IMR-90 (cell line): ENCODE measurements around the gene ORMDL3. TPM values are rescaled to one million over a fixed set of nuclear protein-coding genes. Genes with fewer than 3 reads are reported as not detected.
A peak's percentile ranks its signal among the peaks of the same experiment; 100 is the strongest.

Experiments used
- ATAC-seq: fragments of 200-7000 bp; cut with Tn5 transposase; 2 replicates; pipeline ENCODE4 v1.9.1; 2020; ENCODE audit warnings: low read depth, mild to moderate bottlenecking, moderate library complexity
- BruUV-seq: library from RNA; stranded (reverse); fragments of 400-500 nt; replicated peaks from 2 replicates; lab custom pipeline; 2021; lab: Mats Ljungman, UMichigan
- CTCF ChIA-PET: fragments of 300-600 bp; formaldehyde crosslinking; extraction: SDS; loops from one replicate; lab custom pipeline; 2021; ENCODE audit warnings: antibody characterized with exemption; lab: Yijun Ruan, JAX
- POLR2A ChIA-PET: fragments of 300-600 bp; sonication (Branson Sonifier 250); formaldehyde crosslinking; loops from one replicate; lab custom pipeline; 2022; ENCODE audit warnings: antibody characterized with exemption; ENCODE audit not compliant: unreplicated experiment; lab: Charles Lee
- DNase-seq: peaks from one replicate; pipeline ENCODE4 v3.0.0; 2013
- H2AFZ ChIP-seq: replicated peaks from 2 replicates; pipeline ENCODE3; 2013; ENCODE audit warnings: low read length, mild to moderate bottlenecking; ENCODE audit not compliant: poor library complexity
- H2AK5ac ChIP-seq: 2 replicates; pipeline ENCODE4 v1.6.1; 2013; ENCODE audit warnings: low read depth, low read length, inconsistent platforms
- H2AK9ac ChIP-seq: replicated peaks from 2 replicates; pipeline ENCODE3; 2013; ENCODE audit warnings: mild to moderate bottlenecking, low read depth, low read length, moderate library complexity; ENCODE audit not compliant: poor library complexity
- H2BK120ac ChIP-seq: 2 replicates; pipeline ENCODE4 v1.6.1; 2013; ENCODE audit warnings: low read depth, low read length, inconsistent platforms
- H2BK15ac ChIP-seq: 3 replicates; pipeline ENCODE4 v1.6.1; 2013; ENCODE audit warnings: low read depth, low read length, inconsistent platforms
- H2BK20ac ChIP-seq: 2 replicates; pipeline ENCODE4 v1.6.1; 2013; ENCODE audit warnings: low read depth, mild to moderate bottlenecking, inconsistent platforms, low read length, moderate library complexity
- H2BK5ac ChIP-seq: 2 replicates; pipeline ENCODE4 v1.6.1; 2013; ENCODE audit warnings: mild to moderate bottlenecking, low read depth, low read length, inconsistent platforms; ENCODE audit not compliant: poor library complexity, severe bottlenecking
- H3K14ac ChIP-seq: replicated peaks from 2 replicates; pipeline ENCODE4 v1.6.1; 2013; ENCODE audit warnings: low read depth, low read length, inconsistent platforms
- H3K18ac ChIP-seq: 2 replicates; pipeline ENCODE4 v1.6.1; 2013; ENCODE audit warnings: low read depth, low read length, control low read depth
- H3K23ac ChIP-seq: 2 replicates; pipeline ENCODE4 v1.6.1; 2013; ENCODE audit warnings: low read depth, low read length, inconsistent platforms
- H3K27ac ChIP-seq: 2 replicates; pipeline ENCODE4 v1.5.1; 2013; ENCODE audit warnings: mild to moderate bottlenecking, control low read depth, low read length; ENCODE audit not compliant: insufficient read depth
- H3K27me3 ChIP-seq: 2 replicates; pipeline ENCODE4 v1.6.1; 2013; ENCODE audit warnings: low read length; ENCODE audit not compliant: control insufficient read depth, insufficient read depth
- H3K36me3 ChIP-seq: 2 replicates; pipeline ENCODE4 v1.6.1; 2013; ENCODE audit warnings: low read length, mixed read lengths; ENCODE audit not compliant: control insufficient read depth, insufficient read depth
- H3K4ac ChIP-seq: 2 replicates; pipeline ENCODE4 v1.6.1; 2013; ENCODE audit warnings: low read depth, low read length, inconsistent platforms
- H3K4me1 ChIP-seq: 2 replicates; pipeline ENCODE4 v1.6.1; 2013; ENCODE audit warnings: low read length, mixed read lengths; ENCODE audit not compliant: control insufficient read depth, insufficient read depth
- H3K4me2 ChIP-seq: 2 replicates; pipeline ENCODE4 v1.6.1; 2013; ENCODE audit warnings: low read depth, mild to moderate bottlenecking, control low read depth, low read length, moderate library complexity
- H3K4me3 ChIP-seq: 2 replicates; pipeline ENCODE4 v1.5.1; 2013; ENCODE audit warnings: low read depth, mild to moderate bottlenecking, control low read depth, low read length, moderate library complexity; ENCODE audit not compliant: insufficient read depth
- H3K56ac ChIP-seq: 2 replicates; pipeline ENCODE4 v1.6.1; 2013; ENCODE audit warnings: low read length, inconsistent platforms; ENCODE audit not compliant: insufficient read depth; ENCODE audit errors: extremely low read depth
- H3K79me1 ChIP-seq, 2 experiments: 2 replicates each; pipeline ENCODE4 v1.6.1; 2013; ENCODE audit warnings: low read length in 2 of 2, inconsistent platforms in 1 of 2, low read depth in 1 of 2
- H3K9ac ChIP-seq: 2 replicates; pipeline ENCODE4 v1.6.1; 2013; ENCODE audit warnings: low read depth, low read length, control low read depth
- H3K9me1 ChIP-seq: 2 replicates; pipeline ENCODE4 v1.6.1; 2013; ENCODE audit warnings: low read length, inconsistent platforms; ENCODE audit not compliant: insufficient read depth
- H3K9me3 ChIP-seq: 2 replicates; pipeline ENCODE4 v1.6.1; 2013; ENCODE audit warnings: low read length; ENCODE audit not compliant: control insufficient read depth, insufficient read depth
- H4K20me1 ChIP-seq: 2 replicates; pipeline ENCODE4 v1.6.1; 2013; ENCODE audit warnings: low read length, inconsistent platforms; ENCODE audit not compliant: insufficient read depth
- H4K5ac ChIP-seq: 2 replicates; pipeline ENCODE4 v1.6.1; 2013; ENCODE audit warnings: mild to moderate bottlenecking, low read depth, low read length, control low read depth
- H4K8ac ChIP-seq, 2 experiments: 2 replicates each; pipeline ENCODE4 v1.6.1; 2013; ENCODE audit warnings: low read depth in 2 of 2, low read length in 2 of 2, control low read depth in 1 of 2, inconsistent platforms in 1 of 2
- H4K91ac ChIP-seq: 2 replicates; pipeline ENCODE4 v1.6.1; 2013; ENCODE audit warnings: low read depth, low read length, inconsistent platforms; ENCODE audit not compliant: insufficient read depth
- CEBPB ChIP-seq: IDR thresholded peaks from 2 replicates; pipeline ENCODE4 v1.6.1; 2012; ENCODE audit warnings: low read depth, low read length, improper control_type of control experiment
- MAFK ChIP-seq: IDR thresholded peaks from 2 replicates; pipeline ENCODE4 v1.6.1; 2012; ENCODE audit warnings: low read depth, low read length, improper control_type of control experiment
- MAZ ChIP-seq: IDR thresholded peaks from 2 replicates; pipeline ENCODE4 v1.6.1; 2012; ENCODE audit warnings: low read depth, mild to moderate bottlenecking, low read length, improper control_type of control experiment, moderate library complexity, borderline replicate concordance
- MXI1 ChIP-seq: IDR thresholded peaks from 2 replicates; pipeline ENCODE4 v1.6.1; 2012; ENCODE audit warnings: low read depth, mild to moderate bottlenecking, low read length, moderate library complexity, borderline replicate concordance
- SMC3 ChIP-seq: fragments of 150-350 bp; IDR thresholded peaks from 2 replicates; pipeline ENCODE4 v1.6.1; 2016; ENCODE audit warnings: low read depth, mild to moderate bottlenecking, antibody characterized with exemption, low read length, moderate library complexity
- WGBS, 2 experiments: methylation state at CpG; one replicate each; pipeline versions ENCODE4 v1.1.5 to v1.1.7; 2013; ENCODE audit warnings: missing lambda C conversion rate in 2 of 2; ENCODE audit not compliant: insufficient read length in 1 of 2; ENCODE audit errors: extremely low coverage in 2 of 2; 5-methylcytosine and 5-hydroxymethylcytosine counted together
- dilution Hi-C: fragments of 300-500 bp; cut with HindIII; formaldehyde crosslinking; loops from one replicate; pipeline ENCODE4 v1.14.3; 2018; ENCODE audit warnings: low sequenced_read_pairs; ENCODE audit not compliant: unreplicated experiment
- in situ Hi-C: fragments of 300-500 bp; cut with MboI; formaldehyde crosslinking; loops from 3 replicates; pipeline ENCODE4 v1.14.3; 2019; ENCODE audit warnings: low sequenced_read_pairs, inconsistent platforms, mixed read lengths
- intact Hi-C: fragments of 100-400 bp; cut with micrococcal nuclease; formaldehyde crosslinking; loops from 2 replicates; pipeline ENCODE4 v1.10.0; 2022
- polyA plus RNA-seq, 3 experiments: library from polyadenylated mRNA; depleted of rRNA; stranded (reverse); fragments of >200 nt; gene quantifications; 2 replicates each; pipeline ENCODE4 v1.2.3, GENCODE V29; 2012; ENCODE audit warnings: low replicate concordance in 1 of 3
- total RNA-seq: library from RNA; depleted of rRNA; stranded (reverse); fragments of >200 nt; gene quantifications from 2 replicates; pipeline ENCODE4 v1.2.3, GENCODE V29; 2012
- TF ChIP-seq, protein P1 (sequence below): fragments of 150-350 bp; IDR thresholded peaks from 2 replicates; pipeline ENCODE4 v1.6.1; 2016; ENCODE audit warnings: low read depth, mild to moderate bottlenecking, low read length, moderate library complexity, borderline replicate concordance
- TF ChIP-seq, protein P2 (sequence below): conservative IDR thresholded peaks from 2 replicates; pipeline ENCODE4 v1.5.1; 2012; ENCODE audit warnings: mild to moderate bottlenecking, low read depth, low read length, improper control_type of control experiment
- TF ChIP-seq, protein P3 (sequence below): fragments of 150-350 bp; IDR thresholded peaks from 2 replicates; pipeline ENCODE4 v1.6.1; 2017; ENCODE audit warnings: mild to moderate bottlenecking, antibody characterized with exemption, low read length, low read depth

ORMDL3 gene
- total and polyA plus RNA-seq, 2 of the 4 experiments (the other 2 are of a cell fraction), result 45.7 to 78.6 TPM

DNA sequence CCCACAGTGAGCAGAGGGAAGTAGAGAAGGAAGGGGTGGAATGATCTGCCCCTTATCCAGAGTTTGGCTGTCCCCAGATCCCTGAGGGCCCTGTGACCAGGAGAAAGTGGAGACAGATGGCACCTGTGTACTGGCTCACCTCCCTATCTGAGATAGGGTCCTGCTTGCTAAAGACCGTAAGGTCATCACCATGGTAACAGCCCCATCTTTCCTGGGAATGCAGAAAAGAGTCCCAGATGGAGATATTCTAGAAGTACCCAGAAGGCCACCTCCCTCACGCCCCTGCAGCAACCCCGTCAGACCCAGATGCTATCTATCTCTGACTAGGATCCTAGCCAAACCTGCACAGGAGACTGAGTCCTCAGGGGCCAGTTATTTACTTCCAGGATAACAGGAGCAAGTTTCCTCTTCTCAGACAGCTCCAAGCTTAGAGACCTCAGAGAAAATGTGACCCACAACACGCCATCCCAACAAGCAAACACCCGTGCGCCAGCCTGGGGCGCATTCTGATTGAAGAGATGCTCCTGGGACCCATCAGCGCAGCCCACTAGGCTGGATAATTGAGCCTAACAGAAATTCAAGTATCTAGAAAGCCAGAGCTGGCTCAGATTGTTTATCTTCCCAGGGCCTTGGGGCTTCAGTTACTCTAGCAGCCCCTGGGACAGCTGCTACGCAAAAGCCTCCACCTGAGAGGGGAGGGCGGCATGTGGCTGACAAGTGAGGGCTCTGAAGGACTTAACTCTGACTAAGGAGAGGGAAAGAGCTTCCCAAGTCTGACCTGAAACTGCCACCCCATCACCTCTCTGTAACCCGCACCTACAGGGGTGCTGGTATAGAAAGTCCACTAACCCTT is 1.9 kb downstream of the ORMDL3 start (continued):
- TF ChIP-seq, protein P1, sequence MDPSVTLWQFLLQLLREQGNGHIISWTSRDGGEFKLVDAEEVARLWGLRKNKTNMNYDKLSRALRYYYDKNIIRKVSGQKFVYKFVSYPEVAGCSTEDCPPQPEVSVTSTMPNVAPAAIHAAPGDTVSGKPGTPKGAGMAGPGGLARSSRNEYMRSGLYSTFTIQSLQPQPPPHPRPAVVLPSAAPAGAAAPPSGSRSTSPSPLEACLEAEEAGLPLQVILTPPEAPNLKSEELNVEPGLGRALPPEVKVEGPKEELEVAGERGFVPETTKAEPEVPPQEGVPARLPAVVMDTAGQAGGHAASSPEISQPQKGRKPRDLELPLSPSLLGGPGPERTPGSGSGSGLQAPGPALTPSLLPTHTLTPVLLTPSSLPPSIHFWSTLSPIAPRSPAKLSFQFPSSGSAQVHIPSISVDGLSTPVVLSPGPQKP, result no peak
- no peak for TF ChIP-seq SMC3

DNA sequence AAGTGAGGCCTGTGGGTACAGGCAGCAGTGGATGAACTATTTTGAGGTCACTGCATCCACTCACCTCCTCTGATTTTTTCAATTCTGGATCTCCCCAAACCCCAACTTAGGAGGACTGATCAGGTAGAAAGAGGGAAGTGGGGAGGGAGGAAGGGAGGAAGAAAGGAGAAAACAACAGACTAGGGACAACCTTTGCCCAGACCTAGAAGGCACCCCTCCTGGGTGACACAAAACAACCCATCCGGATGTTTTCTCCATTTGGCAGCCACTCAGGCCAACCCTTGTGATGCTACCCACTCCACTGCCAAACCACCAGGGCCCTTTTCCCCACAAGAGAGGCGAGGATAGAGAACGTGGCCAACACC is 2.7 kb downstream of the ORMDL3 start:
- peak overlapping the region; percentile 23; the same call in 1 of the 2 replicates for H2AK5ac ChIP-seq
- no peak overlapping the region for H3K27ac ChIP-seq
- H3K27me3 ChIP-seq, result no peaks in the 10 kb centered on the region
- H2BK20ac ChIP-seq, result peak overlapping the region; percentile 24; the same call in 1 of the 2 replicates
- H3K9me3 ChIP-seq, result no peaks in the 10 kb centered on the region
- dilution Hi-C loops (no loop called here), intact Hi-C loops (no loop called here), in situ Hi-C loops (no loop called here)
- BruUV-seq, result no TSS peak
- peaks cover 24% of the 10 kb centered on the region for H3K9me1 ChIP-seq
- peak overlapping the region; percentile 17 for H2AK9ac ChIP-seq
- no peak overlapping the region for H3K56ac ChIP-seq
- peak overlapping the region; percentile 62 for H3K4ac ChIP-seq
- H3K23ac ChIP-seq, result peak overlapping the region; percentile 17; the same call in 1 of the 2 replicates
- no peak overlapping the region for H3K4me2 ChIP-seq
- POLR2A ChIA-PET, result no interaction called here
- no peak overlapping the region for H4K91ac ChIP-seq
- peaks cover 51% of the 10 kb centered on the region for H4K20me1 ChIP-seq
- no peak overlapping the region for H3K18ac ChIP-seq
- ATAC-seq (no peak), DNase-seq (no peak)
- 85% methylated on average over 2 of the region's 3 CpGs; no CpG with 5 or more reads in 1 of the 2 experiments for WGBS, 2 experiments
- 0 out of 2 replicates have a peak overlapping the region, but pooled peaks have one; percentile 39 for H3K14ac ChIP-seq
- H4K5ac ChIP-seq, result no peak overlapping the region
- no peak overlapping the region for H3K4me3 ChIP-seq
- H2AFZ ChIP-seq, result peak overlapping the region; percentile 40
- H3K79me1 ChIP-seq, result peaks cover 9 to 66% of the 10 kb centered on the region in 2 experiments; a peak in 3 of 4 replicates
- H2BK5ac ChIP-seq, result peak overlapping the region; percentile 17
- H2BK15ac ChIP-seq, result no peak overlapping the region
- H3K9ac ChIP-seq, result no peak overlapping the region
- peaks cover 39% of the 10 kb centered on the region for H3K4me1 ChIP-seq
- H4K8ac ChIP-seq, result peak overlapping the region in 1 of 2 experiments; percentile 27; a peak in 1 of 4 replicates
- H2BK120ac ChIP-seq, result no peak overlapping the region
- H3K36me3 ChIP-seq, result peaks cover 38% of the 10 kb centered on the region
- CTCF ChIA-PET, result interaction anchor here (1.3 kb wide), 1 partner anchor 9 kb away, joined by 6 read pairs; no protein-coding TSS in a partner anchor
- TF ChIP-seq, protein P2, sequence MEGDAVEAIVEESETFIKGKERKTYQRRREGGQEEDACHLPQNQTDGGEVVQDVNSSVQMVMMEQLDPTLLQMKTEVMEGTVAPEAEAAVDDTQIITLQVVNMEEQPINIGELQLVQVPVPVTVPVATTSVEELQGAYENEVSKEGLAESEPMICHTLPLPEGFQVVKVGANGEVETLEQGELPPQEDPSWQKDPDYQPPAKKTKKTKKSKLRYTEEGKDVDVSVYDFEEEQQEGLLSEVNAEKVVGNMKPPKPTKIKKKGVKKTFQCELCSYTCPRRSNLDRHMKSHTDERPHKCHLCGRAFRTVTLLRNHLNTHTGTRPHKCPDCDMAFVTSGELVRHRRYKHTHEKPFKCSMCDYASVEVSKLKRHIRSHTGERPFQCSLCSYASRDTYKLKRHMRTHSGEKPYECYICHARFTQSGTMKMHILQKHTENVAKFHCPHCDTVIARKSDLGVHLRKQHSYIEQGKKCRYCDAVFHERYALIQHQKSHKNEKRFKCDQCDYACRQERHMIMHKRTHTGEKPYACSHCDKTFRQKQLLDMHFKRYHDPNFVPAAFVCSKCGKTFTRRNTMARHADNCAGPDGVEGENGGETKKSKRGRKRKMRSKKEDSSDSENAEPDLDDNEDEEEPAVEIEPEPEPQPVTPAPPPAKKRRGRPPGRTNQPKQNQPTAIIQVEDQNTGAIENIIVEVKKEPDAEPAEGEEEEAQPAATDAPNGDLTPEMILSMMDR, result no peak
- TF ChIP-seq SMC3, result no peak
- TF ChIP-seq MAZ, result no peak
- TF ChIP-seq, protein P1, result no peak
- TF ChIP-seq, protein P3, sequence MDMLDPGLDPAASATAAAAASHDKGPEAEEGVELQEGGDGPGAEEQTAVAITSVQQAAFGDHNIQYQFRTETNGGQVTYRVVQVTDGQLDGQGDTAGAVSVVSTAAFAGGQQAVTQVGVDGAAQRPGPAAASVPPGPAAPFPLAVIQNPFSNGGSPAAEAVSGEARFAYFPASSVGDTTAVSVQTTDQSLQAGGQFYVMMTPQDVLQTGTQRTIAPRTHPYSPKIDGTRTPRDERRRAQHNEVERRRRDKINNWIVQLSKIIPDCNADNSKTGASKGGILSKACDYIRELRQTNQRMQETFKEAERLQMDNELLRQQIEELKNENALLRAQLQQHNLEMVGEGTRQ, result no peak
- TF ChIP-seq MAFK, result no peak
- no peak for TF ChIP-seq CEBPB
- no peak for TF ChIP-seq MXI1
